Measurements from ENCODE around the gene CDC16. TPM values are rescaled to one million over a fixed set of nuclear protein-coding genes. Genes with fewer than 3 reads are reported as not detected.

Gene CDC16
- total and polyA plus RNA-seq, 2 of the 8 experiments (the other 6 are each of a cell fraction or from before 2014, with no cell fraction given) = 42.5 to 83.4 TPM

DNA sequence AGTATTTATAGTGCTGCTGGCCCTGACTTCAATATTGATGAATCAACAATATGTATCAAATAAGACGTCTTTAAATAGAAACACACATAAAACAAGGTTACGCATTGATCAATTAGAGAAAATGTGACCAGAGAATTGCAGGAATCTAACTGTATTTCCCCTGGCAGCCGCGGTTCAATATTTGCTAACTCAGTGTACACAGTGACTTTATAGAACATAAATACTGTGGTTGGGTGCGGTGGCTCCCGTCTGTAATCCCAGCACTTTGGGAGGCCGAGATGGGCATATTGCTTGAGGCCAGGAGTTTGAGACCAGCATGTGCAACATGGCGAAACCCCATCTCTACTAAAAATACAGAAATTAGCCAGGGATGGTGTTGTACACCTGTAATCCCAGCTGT lies 23.9 kb downstream of the CDC16 start (continued):
- TF ChIP-seq, protein P1, sequence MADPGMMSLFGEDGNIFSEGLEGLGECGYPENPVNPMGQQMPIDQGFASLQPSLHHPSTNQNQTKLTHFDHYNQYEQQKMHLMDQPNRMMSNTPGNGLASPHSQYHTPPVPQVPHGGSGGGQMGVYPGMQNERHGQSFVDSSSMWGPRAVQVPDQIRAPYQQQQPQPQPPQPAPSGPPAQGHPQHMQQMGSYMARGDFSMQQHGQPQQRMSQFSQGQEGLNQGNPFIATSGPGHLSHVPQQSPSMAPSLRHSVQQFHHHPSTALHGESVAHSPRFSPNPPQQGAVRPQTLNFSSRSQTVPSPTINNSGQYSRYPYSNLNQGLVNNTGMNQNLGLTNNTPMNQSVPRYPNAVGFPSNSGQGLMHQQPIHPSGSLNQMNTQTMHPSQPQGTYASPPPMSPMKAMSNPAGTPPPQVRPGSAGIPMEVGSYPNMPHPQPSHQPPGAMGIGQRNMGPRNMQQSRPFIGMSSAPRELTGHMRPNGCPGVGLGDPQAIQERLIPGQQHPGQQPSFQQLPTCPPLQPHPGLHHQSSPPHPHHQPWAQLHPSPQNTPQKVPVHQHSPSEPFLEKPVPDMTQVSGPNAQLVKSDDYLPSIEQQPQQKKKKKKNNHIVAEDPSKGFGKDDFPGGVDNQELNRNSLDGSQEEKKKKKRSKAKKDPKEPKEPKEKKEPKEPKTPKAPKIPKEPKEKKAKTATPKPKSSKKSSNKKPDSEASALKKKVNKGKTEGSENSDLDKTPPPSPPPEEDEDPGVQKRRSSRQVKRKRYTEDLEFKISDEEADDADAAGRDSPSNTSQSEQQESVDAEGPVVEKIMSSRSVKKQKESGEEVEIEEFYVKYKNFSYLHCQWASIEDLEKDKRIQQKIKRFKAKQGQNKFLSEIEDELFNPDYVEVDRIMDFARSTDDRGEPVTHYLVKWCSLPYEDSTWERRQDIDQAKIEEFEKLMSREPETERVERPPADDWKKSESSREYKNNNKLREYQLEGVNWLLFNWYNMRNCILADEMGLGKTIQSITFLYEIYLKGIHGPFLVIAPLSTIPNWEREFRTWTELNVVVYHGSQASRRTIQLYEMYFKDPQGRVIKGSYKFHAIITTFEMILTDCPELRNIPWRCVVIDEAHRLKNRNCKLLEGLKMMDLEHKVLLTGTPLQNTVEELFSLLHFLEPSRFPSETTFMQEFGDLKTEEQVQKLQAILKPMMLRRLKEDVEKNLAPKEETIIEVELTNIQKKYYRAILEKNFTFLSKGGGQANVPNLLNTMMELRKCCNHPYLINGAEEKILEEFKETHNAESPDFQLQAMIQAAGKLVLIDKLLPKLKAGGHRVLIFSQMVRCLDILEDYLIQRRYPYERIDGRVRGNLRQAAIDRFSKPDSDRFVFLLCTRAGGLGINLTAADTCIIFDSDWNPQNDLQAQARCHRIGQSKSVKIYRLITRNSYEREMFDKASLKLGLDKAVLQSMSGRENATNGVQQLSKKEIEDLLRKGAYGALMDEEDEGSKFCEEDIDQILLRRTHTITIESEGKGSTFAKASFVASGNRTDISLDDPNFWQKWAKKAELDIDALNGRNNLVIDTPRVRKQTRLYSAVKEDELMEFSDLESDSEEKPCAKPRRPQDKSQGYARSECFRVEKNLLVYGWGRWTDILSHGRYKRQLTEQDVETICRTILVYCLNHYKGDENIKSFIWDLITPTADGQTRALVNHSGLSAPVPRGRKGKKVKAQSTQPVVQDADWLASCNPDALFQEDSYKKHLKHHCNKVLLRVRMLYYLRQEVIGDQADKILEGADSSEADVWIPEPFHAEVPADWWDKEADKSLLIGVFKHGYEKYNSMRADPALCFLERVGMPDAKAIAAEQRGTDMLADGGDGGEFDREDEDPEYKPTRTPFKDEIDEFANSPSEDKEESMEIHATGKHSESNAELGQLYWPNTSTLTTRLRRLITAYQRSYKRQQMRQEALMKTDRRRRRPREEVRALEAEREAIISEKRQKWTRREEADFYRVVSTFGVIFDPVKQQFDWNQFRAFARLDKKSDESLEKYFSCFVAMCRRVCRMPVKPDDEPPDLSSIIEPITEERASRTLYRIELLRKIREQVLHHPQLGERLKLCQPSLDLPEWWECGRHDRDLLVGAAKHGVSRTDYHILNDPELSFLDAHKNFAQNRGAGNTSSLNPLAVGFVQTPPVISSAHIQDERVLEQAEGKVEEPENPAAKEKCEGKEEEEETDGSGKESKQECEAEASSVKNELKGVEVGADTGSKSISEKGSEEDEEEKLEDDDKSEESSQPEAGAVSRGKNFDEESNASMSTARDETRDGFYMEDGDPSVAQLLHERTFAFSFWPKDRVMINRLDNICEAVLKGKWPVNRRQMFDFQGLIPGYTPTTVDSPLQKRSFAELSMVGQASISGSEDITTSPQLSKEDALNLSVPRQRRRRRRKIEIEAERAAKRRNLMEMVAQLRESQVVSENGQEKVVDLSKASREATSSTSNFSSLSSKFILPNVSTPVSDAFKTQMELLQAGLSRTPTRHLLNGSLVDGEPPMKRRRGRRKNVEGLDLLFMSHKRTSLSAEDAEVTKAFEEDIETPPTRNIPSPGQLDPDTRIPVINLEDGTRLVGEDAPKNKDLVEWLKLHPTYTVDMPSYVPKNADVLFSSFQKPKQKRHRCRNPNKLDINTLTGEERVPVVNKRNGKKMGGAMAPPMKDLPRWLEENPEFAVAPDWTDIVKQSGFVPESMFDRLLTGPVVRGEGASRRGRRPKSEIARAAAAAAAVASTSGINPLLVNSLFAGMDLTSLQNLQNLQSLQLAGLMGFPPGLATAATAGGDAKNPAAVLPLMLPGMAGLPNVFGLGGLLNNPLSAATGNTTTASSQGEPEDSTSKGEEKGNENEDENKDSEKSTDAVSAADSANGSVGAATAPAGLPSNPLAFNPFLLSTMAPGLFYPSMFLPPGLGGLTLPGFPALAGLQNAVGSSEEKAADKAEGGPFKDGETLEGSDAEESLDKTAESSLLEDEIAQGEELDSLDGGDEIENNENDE (IDR thresholded peaks at IDR 0.05; ENCODE audit: insufficient replicate concordance, low read length) = no peak
- TF ChIP-seq SP2 (IDR thresholded peaks at IDR 0.05; ENCODE audit: low read length) = no peak
- TF ChIP-seq TAF1 (IDR thresholded peaks at IDR 0.05; ENCODE audit: low read depth, low read length) = no peak
- TF ChIP-seq SIRT6 (IDR thresholded peaks at IDR 0.05; ENCODE audit: low read length) = no peak
- TF ChIP-seq SP4 (IDR thresholded peaks at IDR 0.05; ENCODE audit: low read length) = no peak
- no peak for TF ChIP-seq POU5F1 (IDR thresholded peaks at IDR 0.05; ENCODE audit: low read depth, low read length)
- no peak for TF ChIP-seq EGR1 (IDR thresholded peaks at IDR 0.05; ENCODE audit: borderline replicate concordance, low read depth, low read length)
